GM21515 (cell line): ENCODE data around the gene KATNIP.
"Not testable (repeated sequence)": the region's sequence is repeated elsewhere in the genome, so short reads cannot be mapped to it uniquely, and the experiment has no call there.

ENCODE experiments used
- ATAC-seq: cut with Tn5 transposase; IDR thresholded peaks from one replicate; pipeline ENCODE4 v1.9.1; 2021; ENCODE audit not compliant: unreplicated experiment

KATNIP gene

DNA sequence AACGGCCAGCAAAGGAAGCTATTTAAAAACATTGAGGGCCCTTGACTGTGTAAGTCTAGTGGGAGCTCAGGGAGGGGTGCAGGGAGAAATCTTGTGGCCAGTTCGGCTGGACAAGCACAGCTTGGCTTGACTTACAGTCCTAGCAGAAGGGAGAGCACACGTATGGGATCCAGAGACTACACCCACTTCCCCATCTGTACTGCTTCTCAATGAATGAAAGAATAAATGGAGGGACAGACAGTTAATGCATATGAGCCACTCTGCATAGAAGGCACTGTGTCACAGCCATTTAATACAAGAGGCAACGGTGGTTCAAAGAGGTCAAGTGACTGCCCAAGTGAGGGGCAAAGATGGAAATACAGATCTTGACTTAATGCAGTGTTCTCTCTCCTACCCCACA, 15.7 kb upstream of the KATNIP start:
- ATAC-seq: no peak

DNA sequence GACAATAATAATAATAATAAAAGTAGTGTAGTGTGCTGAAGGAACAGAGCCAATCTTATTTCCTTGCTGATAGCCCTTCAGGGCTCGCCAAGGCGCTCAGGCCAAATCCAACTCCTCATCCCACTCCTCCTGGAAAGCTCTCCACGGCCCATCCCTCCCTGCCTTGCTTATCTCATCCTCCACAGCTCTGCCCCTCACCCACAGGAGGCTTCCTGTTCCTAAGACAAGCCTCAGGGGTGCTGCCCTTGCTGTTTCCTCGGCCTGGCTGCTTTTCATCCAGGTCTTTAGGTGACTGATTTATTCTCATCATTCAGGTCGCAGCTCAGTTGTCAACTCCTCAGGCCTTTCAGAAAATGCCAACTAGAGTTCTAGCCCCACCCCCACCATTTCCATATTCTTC, 11.4 kb upstream of the KATNIP start:
- no peak for ATAC-seq

DNA sequence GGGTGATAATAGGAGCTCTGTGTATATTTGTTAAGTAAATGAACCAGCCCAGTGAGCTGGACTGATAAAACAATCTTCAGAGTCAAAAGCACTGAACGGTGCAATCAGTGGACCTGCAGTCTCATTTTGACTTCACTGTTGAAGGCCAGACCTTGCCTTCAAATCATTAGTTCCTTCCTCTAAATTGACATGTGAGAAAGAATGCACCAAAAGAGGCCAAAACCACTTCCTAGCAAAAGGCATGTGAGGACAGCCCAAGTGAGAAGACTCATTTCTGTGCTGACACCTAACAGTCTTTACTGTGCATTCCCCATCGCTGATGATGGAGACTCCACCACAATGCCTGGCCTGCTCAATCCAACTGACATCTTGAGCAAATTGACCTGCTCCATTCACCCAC, 10.8 kb upstream of the KATNIP start:
- ATAC-seq: no peak

DNA sequence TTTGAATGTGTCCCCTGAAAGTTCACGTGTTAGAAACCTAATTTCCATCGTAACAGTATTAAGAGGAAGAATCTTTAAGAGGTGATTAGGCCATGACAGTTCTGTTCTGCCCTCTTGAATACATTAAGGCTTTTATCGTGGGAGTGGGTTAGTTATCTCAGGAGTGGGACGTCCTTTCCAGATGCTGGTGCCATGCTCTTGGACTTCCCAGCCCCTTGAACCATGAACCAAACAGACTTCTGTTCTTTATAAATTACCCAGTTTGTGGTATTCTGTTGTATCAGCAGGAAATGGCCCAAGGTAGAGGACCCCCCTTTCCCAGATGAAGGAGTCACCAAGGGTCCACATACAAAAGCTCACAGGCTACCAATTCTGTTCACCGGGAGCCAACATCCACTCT, 10.3 kb upstream of the KATNIP start:
- no peak for ATAC-seq

DNA sequence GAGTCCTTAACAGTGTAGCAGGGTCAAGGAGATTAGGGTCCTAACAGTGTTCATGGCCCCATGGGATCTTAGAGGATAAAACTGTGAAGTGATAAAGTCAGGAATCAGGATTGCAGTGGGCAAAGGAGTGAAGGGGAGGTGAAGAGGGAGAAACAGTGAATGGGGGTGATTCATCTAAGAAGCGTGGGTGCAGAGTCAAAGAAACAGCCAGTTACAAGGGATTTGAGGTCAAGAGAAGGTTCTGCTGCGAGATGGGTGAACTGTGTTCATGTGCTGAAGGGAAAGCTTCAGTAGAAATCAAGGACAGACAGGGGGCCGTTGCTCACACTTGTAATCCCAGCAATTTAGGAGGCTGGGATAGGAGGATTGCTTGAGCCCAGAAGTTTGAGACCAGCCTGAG, 6.1 kb upstream of the KATNIP start:
- ATAC-seq: no peak

DNA sequence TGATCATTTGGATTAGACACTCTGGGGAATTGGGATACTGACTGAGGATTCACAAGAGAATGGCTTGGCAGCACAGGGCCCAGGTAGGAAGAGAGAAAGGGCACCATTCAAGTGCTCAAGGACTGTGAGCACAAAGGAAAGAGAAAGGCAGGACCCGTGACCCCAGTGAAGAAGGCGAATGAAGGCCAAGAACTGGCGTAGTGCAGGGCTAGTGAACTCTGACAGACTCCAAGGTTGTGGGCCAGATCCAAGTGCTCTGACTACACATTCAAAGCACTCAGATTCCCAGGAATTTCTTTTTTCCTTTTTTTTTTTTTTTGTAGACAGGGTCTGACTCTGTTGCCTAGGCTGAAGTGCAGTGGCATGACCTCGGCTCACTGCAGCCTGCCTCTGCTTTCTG, 5.3 kb upstream of the KATNIP start:
- ATAC-seq: no peak

DNA sequence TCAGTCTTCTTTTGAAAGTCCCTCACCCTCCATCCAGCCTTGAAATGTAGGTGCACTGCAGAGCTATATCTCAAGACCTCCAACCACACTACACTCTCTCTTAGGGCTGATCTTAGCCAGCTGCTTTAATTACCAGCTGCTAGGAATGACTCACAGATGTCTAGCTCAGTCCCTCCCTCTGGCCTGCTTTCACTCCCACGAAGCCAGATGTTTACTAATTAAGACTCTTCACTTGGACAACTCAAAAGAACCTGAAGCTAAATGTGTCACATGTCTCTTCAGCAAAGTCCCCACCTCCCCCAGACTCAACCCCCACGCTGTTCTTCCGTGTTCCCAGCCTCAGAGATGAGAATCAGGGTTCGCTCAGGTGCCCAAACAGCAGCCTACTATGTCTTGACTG, 2.8 kb upstream of the KATNIP start:
- no peak for ATAC-seq

DNA sequence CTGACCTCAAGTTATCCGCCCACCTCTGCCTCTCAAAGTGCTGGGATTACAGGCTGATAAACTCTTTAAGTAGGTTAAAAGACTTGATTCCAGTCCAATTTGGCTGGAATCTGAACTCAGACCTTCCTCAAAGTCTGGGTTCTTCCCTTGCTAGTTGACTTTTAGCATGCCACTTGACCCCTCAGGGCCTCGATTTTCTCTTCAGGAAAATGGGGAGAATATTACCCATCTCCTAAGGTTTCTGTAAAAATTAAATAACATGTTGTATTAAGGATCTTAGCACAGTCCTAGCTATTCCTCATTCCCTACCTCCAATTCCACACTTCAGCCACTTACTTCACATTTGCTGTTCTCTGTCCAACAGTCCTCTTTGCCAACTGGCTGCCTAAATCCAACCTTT, 2.1 kb upstream of the KATNIP start:
- no peak for ATAC-seq

DNA sequence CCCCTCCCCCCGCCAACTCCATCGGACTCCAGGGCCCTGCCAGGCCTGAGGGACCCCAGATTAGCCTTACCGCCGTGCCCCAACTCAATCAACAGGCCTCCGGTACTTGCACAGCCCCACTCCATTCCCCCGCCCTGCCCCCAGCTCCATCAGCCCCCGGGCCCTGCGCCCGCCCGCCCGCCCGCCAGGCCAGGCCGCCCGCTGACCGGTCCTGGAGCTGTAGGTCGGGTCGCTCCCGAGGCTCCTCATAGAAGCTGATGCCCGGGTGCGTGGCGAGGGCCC, 539 bp upstream of the KATNIP start:
- ATAC-seq: peak; percentile 32

DNA sequence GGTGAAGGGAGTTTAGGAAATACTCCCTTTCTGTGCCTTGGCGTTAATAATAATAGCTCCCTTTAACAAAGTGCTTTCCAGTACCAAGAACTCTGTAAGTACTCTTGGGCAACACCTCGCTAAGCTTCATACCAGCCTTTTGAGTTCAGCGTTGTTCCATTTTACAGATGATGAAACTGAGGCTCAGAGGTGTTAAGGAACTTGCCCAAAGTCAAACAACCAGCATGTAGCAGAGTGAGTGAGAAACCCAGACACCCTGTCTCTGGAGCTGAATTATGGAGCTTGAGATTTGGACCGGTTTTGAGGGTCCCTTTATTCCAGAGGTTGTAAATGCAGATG, 607 bp downstream of the KATNIP start:
- ATAC-seq: no peak

DNA sequence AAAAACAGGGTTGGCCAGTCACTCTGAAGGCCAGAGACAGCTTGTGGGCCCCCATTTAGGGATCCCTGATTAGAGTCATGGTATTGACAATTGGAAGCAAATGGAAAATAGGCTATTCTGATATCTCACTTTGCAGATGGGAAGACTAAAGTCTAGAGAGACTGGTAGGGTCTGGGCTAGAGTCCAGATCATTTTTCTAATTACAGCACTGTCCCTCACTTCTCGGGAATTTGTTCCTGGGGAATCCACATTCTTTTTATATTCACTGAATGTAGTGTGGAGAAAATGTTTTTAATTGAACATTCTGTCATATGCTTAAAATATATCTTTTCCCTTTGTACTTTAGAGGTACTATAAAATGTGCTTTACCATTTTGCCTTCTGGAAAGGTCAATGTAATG, 1.1 kb downstream of the KATNIP start:
- ATAC-seq: no peak

DNA sequence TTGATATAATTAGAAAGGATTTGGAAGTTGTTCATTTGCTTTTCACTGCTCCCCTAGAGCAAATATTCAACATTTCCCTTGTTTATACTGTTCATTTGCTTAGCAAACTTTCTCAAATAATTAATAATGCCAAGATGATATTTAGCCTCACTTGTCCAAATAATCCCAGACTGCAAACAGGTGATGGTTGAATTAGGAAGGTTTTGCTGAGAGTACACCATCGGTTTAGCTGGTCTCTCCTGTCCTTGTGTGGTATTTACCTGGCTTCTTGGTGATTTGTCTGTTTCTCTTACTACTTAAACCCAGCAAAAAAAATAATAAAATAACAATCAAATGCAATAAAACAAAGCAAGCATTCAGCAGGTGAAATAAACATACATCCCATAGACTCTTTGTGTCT, 6.5 kb downstream of the KATNIP start:
- no peak for ATAC-seq

DNA sequence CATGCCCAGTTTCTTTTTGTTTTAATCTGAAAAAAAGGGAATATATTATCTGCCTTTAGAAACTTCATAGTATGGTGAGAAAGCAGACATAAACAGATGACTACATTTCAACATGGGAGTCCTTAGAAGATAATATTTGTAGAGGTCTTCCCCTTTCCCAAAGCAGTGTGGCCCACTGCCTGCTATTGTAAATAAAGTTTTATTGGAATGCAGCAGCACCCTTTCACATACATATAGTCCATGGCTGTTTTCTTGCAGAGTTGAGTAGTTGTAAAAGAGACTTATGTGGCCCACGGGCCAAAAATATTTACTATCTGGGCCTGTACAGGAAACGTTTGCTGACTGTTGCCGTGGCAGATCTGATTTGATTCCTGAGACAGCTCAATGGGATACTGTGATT, 8.5 kb downstream of the KATNIP start:
- ATAC-seq: no peak

DNA sequence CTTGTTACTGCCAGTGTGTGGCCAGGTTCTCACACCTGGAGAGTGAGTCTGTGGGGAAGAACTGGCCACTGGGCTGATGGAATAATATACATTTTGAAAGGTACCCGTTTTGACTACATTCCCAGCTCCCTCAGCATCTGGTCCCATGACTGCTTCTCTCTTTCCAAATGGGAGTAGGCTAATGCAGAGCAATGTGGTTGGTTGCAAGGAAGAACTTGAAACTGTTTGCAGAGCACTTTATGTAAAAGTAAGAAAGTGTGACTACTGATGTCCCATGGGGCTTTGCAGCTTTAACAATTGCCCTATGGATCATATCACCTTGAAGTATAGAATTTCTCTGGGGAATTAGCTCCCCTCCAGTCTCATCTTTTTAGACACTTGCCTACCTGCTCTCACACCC, 9.0 kb downstream of the KATNIP start:
- no peak for ATAC-seq

DNA sequence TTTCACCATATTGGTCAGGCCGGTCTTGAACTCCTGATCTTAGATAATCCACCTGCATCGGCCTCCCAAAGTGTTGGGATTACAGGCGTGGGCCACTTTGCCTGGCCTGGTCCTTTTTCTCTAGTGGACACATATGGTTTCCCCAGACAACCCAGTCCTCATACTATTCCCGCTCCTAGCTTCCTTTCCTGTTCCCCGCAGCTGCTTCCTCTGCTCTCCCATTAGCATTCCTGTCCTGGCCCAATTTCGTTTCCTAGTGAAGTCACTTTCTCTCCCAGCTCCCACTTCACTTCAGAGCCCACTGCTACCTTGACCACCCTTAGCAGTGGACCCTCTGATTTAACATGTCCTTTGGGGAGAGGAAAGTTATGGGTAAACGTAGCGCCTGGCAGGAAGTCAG, 11.3 kb downstream of the KATNIP start:
- ATAC-seq: no peak

DNA sequence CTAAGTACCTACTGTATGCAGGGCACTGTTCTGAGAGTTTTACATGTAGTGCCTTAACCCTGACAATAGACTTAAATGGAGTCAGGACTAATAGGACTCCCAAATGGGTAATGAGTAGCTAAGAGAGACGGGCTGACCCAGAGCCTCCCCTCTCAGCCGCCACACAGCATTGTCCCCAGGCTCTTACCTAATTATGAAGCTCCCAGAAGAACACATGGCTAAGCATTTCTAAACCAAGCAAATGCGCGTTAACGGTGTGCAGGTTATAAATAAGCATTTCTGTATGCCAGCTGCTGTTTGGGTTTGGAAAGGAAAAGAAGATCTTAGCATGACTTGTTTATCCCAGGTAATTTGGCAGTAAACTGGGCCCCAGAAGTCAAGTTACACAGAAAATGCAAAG, 14.3 kb downstream of the KATNIP start:
- ATAC-seq: no peak

DNA sequence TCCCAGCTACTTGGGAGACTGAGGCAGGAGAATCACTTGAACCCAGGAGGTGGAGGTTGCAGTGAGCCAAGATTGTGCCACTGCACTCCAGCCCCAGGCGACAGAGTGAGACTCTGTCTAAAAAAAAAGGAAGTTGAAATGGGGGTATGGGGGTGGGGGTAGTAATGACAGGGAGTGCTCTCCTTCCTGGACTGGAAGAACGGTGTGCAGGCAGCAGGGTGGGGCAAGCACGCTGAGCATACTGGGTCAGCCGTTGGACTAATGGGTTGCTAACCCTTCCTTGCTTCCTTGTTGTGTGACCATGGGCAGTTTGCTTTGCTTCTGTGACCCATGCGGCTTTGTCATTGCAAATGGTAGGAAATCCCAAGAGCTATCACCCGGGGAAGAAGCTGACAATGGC, 16.5 kb downstream of the KATNIP start:
- ATAC-seq: no peak

DNA sequence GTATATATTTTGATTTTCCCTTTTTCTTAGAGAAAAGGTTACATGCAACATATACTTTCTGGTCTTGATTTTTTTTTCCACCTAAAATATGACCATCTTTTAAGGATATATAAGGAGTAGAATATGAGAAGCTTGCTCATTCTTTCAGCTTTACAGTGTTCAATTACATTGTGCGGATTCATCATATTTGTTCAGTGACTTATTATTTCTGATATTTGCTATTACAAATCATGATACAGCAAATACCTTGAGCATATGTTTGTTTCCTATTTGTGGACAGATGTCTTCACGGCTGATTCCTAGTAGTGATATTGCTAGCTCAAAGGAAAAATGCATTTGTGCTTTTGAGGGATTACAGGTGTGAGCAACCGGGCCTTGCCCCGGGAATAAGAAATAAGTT, 18.1 kb downstream of the KATNIP start:
- ATAC-seq: no peak

DNA sequence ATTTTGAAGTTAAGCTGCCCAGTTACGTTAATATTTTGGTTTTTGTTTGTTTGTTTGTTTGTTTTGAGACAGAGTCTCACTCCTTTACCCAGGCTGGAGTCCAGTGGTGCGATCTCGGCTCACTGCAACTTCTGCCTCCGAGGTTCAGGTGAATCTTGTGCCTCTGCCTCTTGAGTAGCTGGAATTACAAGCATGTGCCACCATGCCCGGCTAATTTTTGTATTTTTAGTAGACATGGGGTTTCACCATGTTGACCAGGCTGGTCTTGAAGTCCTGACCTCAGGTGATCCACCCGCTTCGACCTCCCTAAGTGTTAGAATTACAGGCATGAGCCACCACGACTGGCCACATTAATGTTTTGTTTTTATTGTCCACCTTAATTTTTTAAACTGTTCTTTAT, 21.0 kb downstream of the KATNIP start:
- ATAC-seq: not testable (repeated sequence)

DNA sequence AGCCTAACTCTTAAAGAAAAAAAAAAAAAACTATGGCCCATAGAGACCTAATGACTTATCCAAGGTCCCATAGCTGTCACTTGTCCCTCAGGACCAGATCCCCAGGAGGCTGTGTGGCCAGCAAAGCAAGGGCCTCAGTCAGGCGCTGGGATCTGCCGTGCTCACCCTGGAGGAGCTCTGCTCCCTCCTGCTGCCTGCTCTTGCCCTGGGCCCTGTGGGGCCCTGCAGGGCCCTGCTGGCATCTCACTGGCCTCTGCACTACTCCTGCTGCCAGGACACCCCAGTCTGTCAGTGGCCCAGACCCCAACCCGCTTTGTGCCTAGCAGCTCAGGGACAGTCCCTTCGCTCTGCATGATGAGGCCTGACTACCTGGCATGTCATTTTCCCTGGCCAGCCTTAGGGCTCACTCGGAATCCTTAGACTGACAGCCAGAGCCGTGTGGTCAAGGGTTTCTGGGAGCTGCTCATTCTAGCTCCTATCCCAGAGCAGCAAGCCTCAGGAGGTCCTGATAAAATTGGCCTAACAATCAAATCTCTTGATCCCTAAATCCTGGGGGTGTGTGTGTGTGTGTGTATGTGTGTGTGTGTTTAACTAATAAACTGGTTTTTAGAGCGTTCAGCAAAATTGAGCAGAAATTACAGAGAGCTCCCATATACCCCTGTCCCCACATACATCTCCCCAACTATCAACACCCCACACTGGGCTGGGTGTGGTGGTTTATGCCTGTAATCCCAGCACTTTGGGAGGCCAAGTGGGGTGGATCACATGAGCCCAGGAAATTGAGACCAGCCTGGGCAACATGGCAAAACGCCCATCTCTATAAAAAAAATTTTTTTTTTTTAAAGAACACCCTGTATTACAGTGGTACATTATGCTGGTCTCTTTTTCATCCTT, 21.7 kb downstream of the KATNIP start:
- ATAC-seq: no peak

DNA sequence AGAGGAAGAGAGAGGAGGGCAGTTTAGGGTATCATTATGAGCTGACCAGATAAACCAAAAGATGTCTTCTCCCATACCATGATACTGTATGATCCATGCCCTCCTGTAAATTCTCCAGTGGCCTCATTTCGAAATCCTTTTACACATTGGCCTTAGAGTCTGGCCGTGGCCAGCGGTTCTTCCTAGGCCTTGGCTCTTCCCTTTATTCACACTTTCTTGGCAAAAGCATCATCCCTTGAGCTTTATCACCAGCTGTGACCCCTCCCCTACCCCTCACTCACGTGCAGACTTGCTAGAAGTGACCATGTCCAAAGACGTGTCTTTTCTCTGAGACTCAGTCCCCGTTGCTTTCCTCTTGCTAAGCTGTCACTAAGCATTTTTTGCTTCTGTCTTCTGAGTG, 22.8 kb downstream of the KATNIP start:
- ATAC-seq: no peak

DNA sequence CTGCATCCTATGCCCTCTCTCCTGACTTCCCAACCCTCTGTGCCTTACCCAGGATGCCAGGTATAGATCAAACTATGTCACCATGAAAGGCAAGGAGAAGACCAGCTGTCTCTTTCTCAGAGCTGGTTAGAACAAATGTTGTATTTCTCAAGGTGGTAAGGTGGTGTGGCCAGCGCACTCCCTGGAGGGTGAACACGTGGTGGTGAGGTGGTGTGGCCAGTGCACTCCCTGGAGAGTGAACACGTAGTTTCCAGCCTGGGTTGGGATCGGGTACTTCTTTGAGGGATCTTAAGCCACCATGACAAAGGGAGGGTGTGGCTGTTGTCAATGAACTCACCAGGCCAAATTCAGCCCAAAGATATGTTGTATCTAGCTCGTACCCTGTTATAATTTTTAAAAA, 26.8 kb downstream of the KATNIP start:
- no peak for ATAC-seq

DNA sequence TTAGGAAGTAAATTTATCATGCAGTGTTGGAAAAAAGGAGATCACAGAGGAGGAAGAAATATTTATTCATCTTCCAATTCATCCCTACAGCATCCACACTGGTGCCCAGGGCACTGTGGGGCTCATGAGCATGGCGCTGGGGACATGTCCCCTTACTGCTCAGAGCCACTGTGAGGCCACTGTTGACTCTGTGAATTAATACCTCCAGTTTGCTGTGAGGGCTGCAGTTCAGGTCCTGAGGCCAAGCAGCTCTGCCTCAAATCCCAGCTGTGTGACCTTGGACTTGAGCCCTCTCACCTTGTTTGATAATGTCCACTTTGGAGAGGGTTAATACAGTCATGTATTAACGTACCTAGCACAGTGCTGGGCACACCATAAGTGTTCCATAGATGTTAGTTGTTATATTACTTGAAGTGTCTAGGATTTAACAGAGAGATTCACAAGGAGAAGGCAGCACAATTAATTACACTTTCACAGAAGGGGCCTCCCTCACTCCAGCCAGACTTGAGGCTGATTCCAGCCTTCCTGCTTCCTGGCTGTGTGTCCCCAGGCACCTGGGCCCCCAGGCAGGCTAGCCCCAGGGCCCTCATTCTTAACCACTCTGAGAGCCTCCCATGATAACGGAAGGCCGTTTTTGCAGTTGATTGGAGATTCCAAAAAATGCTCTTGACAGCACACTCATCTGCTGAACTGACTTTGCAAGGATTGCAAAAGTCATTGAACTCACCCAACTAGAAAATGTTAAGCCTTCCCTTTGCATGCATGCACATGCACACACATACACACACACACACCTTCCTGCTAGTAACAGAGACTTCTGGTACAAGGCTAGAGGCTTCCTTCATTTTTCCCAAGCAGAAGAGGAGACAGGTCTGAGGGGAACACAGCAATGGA, 29.4 kb downstream of the KATNIP start:
- no peak for ATAC-seq
